ACHN (cell line): ENCODE measurements around the gene ATP6V0C.
"Not testable (repeated sequence)": the region's sequence is repeated elsewhere in the genome, so short reads cannot be mapped to it uniquely, and the experiment has no call there.

Experiments
- DNase-seq: peaks from one replicate; pipeline ENCODE4 v3.0.0-alpha.2; 2015
- in situ Hi-C: cut with HindIII; loops from 2 replicates; pipeline ENCODE4 v1.10.0; 2017; ENCODE audit warnings: low sequenced_read_pairs, low pct_ligation_motif_present, low pct_unique_long_range_greater_than_20kb

The ATP6V0C gene

GRCh38 chr16:2567506-2567905 is 53.8 kb downstream of the ATP6V0C start:
- not testable (repeated sequence) for DNase-seq

GRCh38 chr16:2568573-2568972 is 54.8 kb downstream of the ATP6V0C start:
- DNase-seq, in situ Hi-C loops: not testable (repeated sequence)

More at GRCh38 chr16:2567506-2567905, 53.8 kb downstream of the ATP6V0C start:
- in situ Hi-C loops = not testable (repeated sequence)
